Activated CD4-positive, alpha-beta T cell treated with anti-CD3 and anti-CD28 coated beads for 48 hours (primary cell): Measurements from ENCODE around the gene MAP6.
A peak's percentile ranks its signal among the peaks of the same experiment; 100 is the strongest.

Experiments
- DNase-seq: peaks from one replicate; pipeline ENCODE4 v3.0.0-alpha.2; 2020

MAP6 gene

GRCh38 chr11:75665990-75666389 lies 2.8 kb downstream of the MAP6 start:
- no peak for DNase-seq

- no peak for DNase-seq
These were observed 3.7 kb downstream of the MAP6 start for GRCh38 chr11:75665126-75665525.

GRCh38 chr11:75664389-75664788 lies 4.4 kb downstream of the MAP6 start:
- DNase-seq = no peak

GRCh38 chr11:75663808-75664207 lies 5.0 kb downstream of the MAP6 start:
- no peak for DNase-seq

- DNase-seq = no peak
These were observed 9.0 kb downstream of the MAP6 start for GRCh38 chr11:75659836-75660235.

GRCh38 chr11:75656044-75656727 lies 12.7 kb downstream of the MAP6 start:
- no peak for DNase-seq

- DNase-seq = no peak
These were observed 13.2 kb downstream of the MAP6 start for GRCh38 chr11:75655605-75656004.

- DNase-seq = peak; percentile 13
These were observed 14.5 kb downstream of the MAP6 start for GRCh38 chr11:75654314-75654713.

GRCh38 chr11:75653532-75653931 lies 15.3 kb downstream of the MAP6 start:
- DNase-seq = no peak

- no peak for DNase-seq
These were observed 15.9 kb downstream of the MAP6 start for GRCh38 chr11:75652936-75653335.

- no peak for DNase-seq
These were observed 17.6 kb downstream of the MAP6 start for GRCh38 chr11:75651218-75651617.

- DNase-seq = no peak
These were observed 18.6 kb downstream of the MAP6 start for GRCh38 chr11:75650167-75650723.

- no peak for DNase-seq
These were observed 23.9 kb downstream of the MAP6 start for GRCh38 chr11:75644946-75645345.

GRCh38 chr11:75644370-75644769 lies 24.5 kb downstream of the MAP6 start:
- DNase-seq = no peak

GRCh38 chr11:75642402-75643113 lies 26.3 kb downstream of the MAP6 start:
- DNase-seq = no peak

GRCh38 chr11:75639762-75640181 lies 29.1 kb downstream of the MAP6 start:
- peak; percentile 5 for DNase-seq

GRCh38 chr11:75637998-75638397 lies 30.8 kb downstream of the MAP6 start:
- DNase-seq = no peak

- no peak for DNase-seq
These were observed 33.6 kb downstream of the MAP6 start for GRCh38 chr11:75635066-75635862.

GRCh38 chr11:75633409-75634066 lies 35.3 kb downstream of the MAP6 start:
- no peak for DNase-seq

- DNase-seq = no peak
These were observed 35.9 kb downstream of the MAP6 start for GRCh38 chr11:75632962-75633361.

- DNase-seq = no peak
These were observed 36.4 kb downstream of the MAP6 start for GRCh38 chr11:75632450-75632849.

- no peak for DNase-seq
These were observed 37.6 kb downstream of the MAP6 start for GRCh38 chr11:75631086-75631730.
